Nephron (organoid): ENCODE measurements around the gene GABPB1.

ENCODE experiments used
- H3K27ac Mint-ChIP-seq, 3 experiments: 2 replicates each; pipeline ENCODE4 v1.8.0; 2020; ENCODE audit warnings: mixed read lengths in 3 of 3, mild to moderate bottlenecking in 2 of 3, moderate library complexity in 1 of 3
- H3K27me3 Mint-ChIP-seq: 2 replicates; pipeline ENCODE4 v1.8.0; 2021; ENCODE audit warnings: low read depth, mild to moderate bottlenecking, moderate library complexity, mixed read lengths
- H3K36me3 Mint-ChIP-seq: 2 replicates; pipeline ENCODE4 v1.8.0; 2020; ENCODE audit warnings: low read depth, mixed read lengths
- H3K4me1 Mint-ChIP-seq: 2 replicates; pipeline ENCODE4 v1.8.0; 2020; ENCODE audit warnings: mixed read lengths
- H3K4me3 Mint-ChIP-seq, 3 experiments: 2 replicates each; pipeline ENCODE4 v1.8.0; 2020; ENCODE audit warnings: mild to moderate bottlenecking in 3 of 3, mixed read lengths in 3 of 3, moderate library complexity in 2 of 3
- H3K9me3 Mint-ChIP-seq: 2 replicates; pipeline ENCODE4 v1.8.0; 2020; ENCODE audit warnings: mixed read lengths
- TF ChIP-seq, protein P1 (sequence below), 3 experiments: fragments of 200-600 bp; sonication (generic); IDR thresholded peaks; one replicate each; pipeline ENCODE4 v1.5.0; 2021; ENCODE audit warnings: antibody characterized with exemption in 3 of 3; ENCODE audit not compliant: unreplicated experiment in 3 of 3

The GABPB1 gene

DNA sequence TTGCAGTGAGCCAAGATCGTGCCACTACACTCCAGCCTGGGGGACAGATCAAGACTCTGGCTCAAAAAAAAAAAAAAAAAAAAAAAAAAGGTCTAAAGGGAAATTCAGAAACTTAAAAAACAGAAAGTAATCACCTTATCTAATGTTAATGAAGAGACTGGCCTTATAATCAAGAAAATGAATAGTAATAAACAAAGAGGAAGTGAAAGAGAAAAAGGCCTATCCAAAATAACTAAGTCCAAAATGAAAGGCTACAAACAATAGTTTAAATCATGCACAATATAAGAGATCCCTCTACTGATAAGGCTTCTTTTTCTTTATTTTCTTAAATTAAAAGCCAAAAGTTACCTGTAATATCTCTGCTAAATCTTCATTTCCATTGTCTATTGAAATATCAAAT, 52.4 kb downstream of the GABPB1 start:
- Mint-ChIP-seq H3K27ac (no peak overlapping the region), H3K27me3 (no peaks in the 10 kb centered on the region), H3K9me3 (peaks cover 9% of the 10 kb centered on the region), H3K4me1 (peaks cover 7% of the 10 kb centered on the region), H3K36me3 (peaks cover 51% of the 10 kb centered on the region), H3K4me3 (no peak overlapping the region)
- TF ChIP-seq, protein P1, sequence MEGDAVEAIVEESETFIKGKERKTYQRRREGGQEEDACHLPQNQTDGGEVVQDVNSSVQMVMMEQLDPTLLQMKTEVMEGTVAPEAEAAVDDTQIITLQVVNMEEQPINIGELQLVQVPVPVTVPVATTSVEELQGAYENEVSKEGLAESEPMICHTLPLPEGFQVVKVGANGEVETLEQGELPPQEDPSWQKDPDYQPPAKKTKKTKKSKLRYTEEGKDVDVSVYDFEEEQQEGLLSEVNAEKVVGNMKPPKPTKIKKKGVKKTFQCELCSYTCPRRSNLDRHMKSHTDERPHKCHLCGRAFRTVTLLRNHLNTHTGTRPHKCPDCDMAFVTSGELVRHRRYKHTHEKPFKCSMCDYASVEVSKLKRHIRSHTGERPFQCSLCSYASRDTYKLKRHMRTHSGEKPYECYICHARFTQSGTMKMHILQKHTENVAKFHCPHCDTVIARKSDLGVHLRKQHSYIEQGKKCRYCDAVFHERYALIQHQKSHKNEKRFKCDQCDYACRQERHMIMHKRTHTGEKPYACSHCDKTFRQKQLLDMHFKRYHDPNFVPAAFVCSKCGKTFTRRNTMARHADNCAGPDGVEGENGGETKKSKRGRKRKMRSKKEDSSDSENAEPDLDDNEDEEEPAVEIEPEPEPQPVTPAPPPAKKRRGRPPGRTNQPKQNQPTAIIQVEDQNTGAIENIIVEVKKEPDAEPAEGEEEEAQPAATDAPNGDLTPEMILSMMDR (IDR thresholded peaks at IDR 0.05; ENCODE audit: unreplicated experiment in 3 of 3), result no peak

DNA sequence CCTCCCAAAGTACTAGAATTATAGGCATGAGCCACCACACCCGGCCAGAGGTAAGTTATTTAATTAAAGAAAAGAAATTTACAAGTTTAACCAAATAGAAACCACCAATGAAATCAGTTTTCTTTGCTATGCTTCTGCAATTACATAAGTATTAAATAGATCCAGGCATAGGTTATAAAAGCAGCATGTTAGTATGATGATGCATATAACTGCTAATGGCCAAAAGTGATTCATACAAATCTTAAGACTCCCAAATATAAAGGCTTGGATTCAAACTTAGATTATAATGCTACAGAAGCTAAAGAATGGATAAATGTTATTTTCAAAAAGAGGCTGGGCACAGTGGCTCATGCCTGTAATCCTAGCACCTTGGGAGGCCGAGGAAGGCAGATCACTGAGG, 56.7 kb downstream of the GABPB1 start:
- no peak overlapping the region for H3K4me3 Mint-ChIP-seq
- H3K36me3 Mint-ChIP-seq, result peaks cover 45% of the 10 kb centered on the region
- no peaks in the 10 kb centered on the region for H3K9me3 Mint-ChIP-seq
- H3K27me3 Mint-ChIP-seq, result no peaks in the 10 kb centered on the region
- TF ChIP-seq, protein P1 (IDR thresholded peaks at IDR 0.05; ENCODE audit: unreplicated experiment in 3 of 3), result no peak
- peaks cover 7% of the 10 kb centered on the region for H3K4me1 Mint-ChIP-seq
- no peak overlapping the region for H3K27ac Mint-ChIP-seq

DNA sequence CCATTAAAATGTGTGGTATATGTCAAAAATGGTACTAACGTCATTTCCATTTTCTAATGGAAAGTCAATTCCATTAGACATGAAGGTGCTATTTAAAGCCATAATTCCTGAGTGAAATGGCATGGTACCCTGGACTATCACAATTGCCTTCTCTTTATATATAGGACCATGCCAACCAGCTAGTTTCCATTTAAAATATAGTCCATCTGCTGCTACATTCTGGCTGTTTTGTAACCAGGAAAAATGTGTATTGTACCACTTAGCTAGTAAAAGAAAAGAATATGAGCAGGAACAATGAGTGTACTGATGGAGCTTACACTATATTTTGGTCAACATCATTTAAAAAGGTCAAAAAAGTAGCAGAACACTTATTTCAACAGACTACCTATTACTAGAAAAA, 59.0 kb downstream of the GABPB1 start:
- no peaks in the 10 kb centered on the region for H3K4me1 Mint-ChIP-seq
- H3K9me3 Mint-ChIP-seq, result no peaks in the 10 kb centered on the region
- H3K27me3 Mint-ChIP-seq, result no peaks in the 10 kb centered on the region
- H3K4me3 Mint-ChIP-seq, result no peak overlapping the region
- TF ChIP-seq, protein P1 (IDR thresholded peaks at IDR 0.05; ENCODE audit: unreplicated experiment in 3 of 3), result no peak
- peaks cover 29% of the 10 kb centered on the region for H3K36me3 Mint-ChIP-seq
- no peak overlapping the region for H3K27ac Mint-ChIP-seq

DNA sequence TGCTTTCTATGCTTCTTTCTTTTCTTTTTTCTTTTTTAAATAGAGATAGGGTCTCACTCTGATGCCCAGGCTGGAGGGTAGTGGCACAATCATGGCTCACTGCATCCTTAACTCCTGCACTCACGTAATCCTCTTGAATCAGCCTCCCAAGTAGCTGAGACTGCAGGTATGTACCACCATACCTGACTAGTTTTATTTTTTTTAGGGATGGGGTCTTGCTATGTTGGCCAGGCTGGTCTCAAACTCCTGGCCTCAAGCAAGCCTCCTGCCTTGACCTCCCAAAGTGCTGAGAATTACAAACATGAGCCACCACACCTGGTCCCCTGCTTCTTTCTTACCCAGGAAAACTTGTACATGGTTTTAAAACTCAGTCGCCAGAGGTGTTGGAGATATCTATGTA, 65.2 kb downstream of the GABPB1 start:
- Mint-ChIP-seq H3K27ac (no peak overlapping the region), H3K9me3 (no peaks in the 10 kb centered on the region)

DNA sequence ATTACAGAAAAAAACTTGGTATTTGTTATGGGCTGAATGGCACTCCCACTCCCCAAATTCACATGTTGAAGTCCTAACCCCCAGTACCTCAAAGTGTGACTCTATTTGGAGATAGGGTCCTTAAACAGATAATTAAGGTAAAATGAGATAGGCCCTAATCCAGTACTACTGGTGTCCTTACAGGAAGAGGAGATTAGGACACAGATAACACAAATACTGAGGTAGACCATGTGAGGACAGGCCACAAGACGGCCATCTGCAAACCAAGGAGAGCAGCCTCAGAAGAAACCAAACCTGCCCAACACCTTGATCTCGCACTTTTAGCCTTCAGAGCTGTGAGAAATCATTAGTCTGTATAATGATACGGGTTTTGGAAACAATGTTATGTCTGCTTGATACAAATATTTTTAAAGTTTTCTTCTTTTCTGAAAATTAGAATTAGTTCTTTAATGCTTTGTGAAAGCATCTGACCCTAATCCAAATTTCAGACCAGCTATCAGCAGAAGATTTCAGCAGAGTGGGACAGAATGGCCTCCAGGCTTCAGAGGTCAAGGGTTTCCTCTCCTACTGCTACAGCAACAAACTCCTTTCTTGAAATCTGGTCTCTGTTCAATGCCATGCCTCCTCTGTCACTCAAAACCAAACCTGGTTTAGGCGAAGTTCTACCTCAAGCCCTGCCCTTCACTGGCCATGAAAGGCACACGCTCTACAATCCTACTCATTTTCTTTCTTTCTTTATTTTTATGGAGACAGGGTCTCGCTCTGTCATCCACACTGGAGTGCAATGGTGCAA, 67.5 kb downstream of the GABPB1 start:
- Mint-ChIP-seq H3K4me3 (no peak overlapping the region), H3K36me3 (peaks cover 34% of the 10 kb centered on the region), H3K4me1 (no peaks in the 10 kb centered on the region), H3K27ac (no peak overlapping the region), H3K27me3 (no peaks in the 10 kb centered on the region), H3K9me3 (no peaks in the 10 kb centered on the region)
- TF ChIP-seq, protein P1 (IDR thresholded peaks at IDR 0.05; ENCODE audit: unreplicated experiment in 3 of 3), result no peak

More for the DNA sequence above, 65.2 kb downstream of the GABPB1 start:
- H3K27me3 Mint-ChIP-seq, result no peaks in the 10 kb centered on the region
- no peak overlapping the region for H3K4me3 Mint-ChIP-seq
- TF ChIP-seq, protein P1 (IDR thresholded peaks at IDR 0.05; ENCODE audit: unreplicated experiment in 3 of 3), result no peak
- no peaks in the 10 kb centered on the region for H3K4me1 Mint-ChIP-seq
- H3K36me3 Mint-ChIP-seq, result peaks cover 30% of the 10 kb centered on the region

DNA sequence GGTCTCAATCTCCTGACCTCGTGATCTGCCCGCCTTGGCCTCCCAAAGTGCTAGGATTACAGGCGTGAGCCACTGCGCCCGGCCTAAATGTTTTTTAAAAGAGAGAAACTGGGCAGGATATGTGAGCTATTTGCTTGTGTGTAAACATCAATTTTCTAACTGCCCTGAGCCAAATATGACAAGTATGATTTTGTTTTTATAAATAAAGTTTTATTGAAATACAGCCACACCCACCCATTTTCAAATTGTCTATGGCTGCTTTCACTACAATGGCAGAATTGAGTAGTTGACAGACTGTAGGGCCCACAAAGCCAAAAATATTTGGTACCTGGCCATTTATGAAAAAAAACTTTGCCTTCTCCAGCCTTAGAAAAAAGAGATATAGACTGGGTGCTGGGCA, 73.6 kb downstream of the GABPB1 start:
- TF ChIP-seq, protein P1 (IDR thresholded peaks at IDR 0.05; ENCODE audit: unreplicated experiment in 3 of 3), result no peak
- Mint-ChIP-seq H3K27me3 (no peaks in the 10 kb centered on the region), H3K9me3 (no peaks in the 10 kb centered on the region), H3K27ac (no peak overlapping the region), H3K4me3 (no peak overlapping the region), H3K36me3 (peaks cover 9% of the 10 kb centered on the region), H3K4me1 (no peaks in the 10 kb centered on the region)
